Head of caudate nucleus (tissue), 42 donors: Measurements from ENCODE around the gene SLC25A48.
A peak's percentile ranks its signal among the peaks of the same experiment; 100 is the strongest.
"Not testable (repeated sequence)": the region's sequence is repeated elsewhere in the genome, so short reads cannot be mapped to it uniquely, and the experiment has no call there.

Experiments
- DNase-seq, 42 donors: peaks; one replicate each; pipeline versions ENCODE4 v3.0.0 to v3.0.0-alpha.2; 2020 to 2021; ENCODE audit warnings: mixed read lengths in 7 of 42
- intact Hi-C: fragments of 100-400 bp; cut with DNase I; formaldehyde crosslinking; loops from one replicate; pipeline ENCODE4 v1.15.0; 2022

Gene SLC25A48

GRCh38 chr5:135850671-135851070, 16.2 kb downstream of the SLC25A48 start:
- intact Hi-C loops = no loop called here
- DNase-seq = peak in 1 of 42 donors; percentile 23

GRCh38 chr5:135851186-135851914, 16.9 kb downstream of the SLC25A48 start:
- intact Hi-C loops = no loop called here
- DNase-seq = peak in 31 of 42 donors; percentile 17 to 78 (median 47)

- intact Hi-C loops = no loop called here
- DNase-seq = peak in 1 of 42 donors; percentile 18
These were observed 17.7 kb downstream of the SLC25A48 start for GRCh38 chr5:135851915-135852845.

GRCh38 chr5:135857630-135858311, 23.3 kb downstream of the SLC25A48 start:
- DNase-seq = no peak
- intact Hi-C loops = no loop called here

GRCh38 chr5:135859186-135859585, 24.7 kb downstream of the SLC25A48 start:
- intact Hi-C loops = not testable (repeated sequence)

GRCh38 chr5:135859641-135860040, 25.2 kb downstream of the SLC25A48 start:
- peak in 1 of 42 donors; percentile 2 for DNase-seq
- intact Hi-C loops = no loop called here

More at GRCh38 chr5:135859186-135859585, 24.7 kb downstream of the SLC25A48 start:
- DNase-seq = not testable (repeated sequence)

- intact Hi-C loops = no loop called here
- no peak for DNase-seq
These were observed 27.2 kb downstream of the SLC25A48 start for GRCh38 chr5:135861641-135862040.

GRCh38 chr5:135862086-135862485, 27.6 kb downstream of the SLC25A48 start:
- intact Hi-C loops = no loop called here
- DNase-seq = peak in 1 of 42 donors; percentile 28

GRCh38 chr5:135862744-135863143, 28.3 kb downstream of the SLC25A48 start:
- DNase-seq = no peak

GRCh38 chr5:135864503-135865435, 30.3 kb downstream of the SLC25A48 start:
- intact Hi-C loops = no loop called here
- DNase-seq = no peak

More at GRCh38 chr5:135862744-135863143, 28.3 kb downstream of the SLC25A48 start:
- intact Hi-C loops = no loop called here

GRCh38 chr5:135866016-135866415, 31.6 kb downstream of the SLC25A48 start:
- DNase-seq = no peak
- intact Hi-C loops = no loop called here

GRCh38 chr5:135867599-135867998, 33.1 kb downstream of the SLC25A48 start:
- intact Hi-C loops = no loop called here
- no peak for DNase-seq

GRCh38 chr5:135868681-135869080, 34.2 kb downstream of the SLC25A48 start:
- intact Hi-C loops = no loop called here
- DNase-seq = no peak

GRCh38 chr5:135869276-135869675, 34.8 kb downstream of the SLC25A48 start:
- DNase-seq = no peak
- intact Hi-C loops = no loop called here

GRCh38 chr5:135869935-135870334, 35.5 kb downstream of the SLC25A48 start:
- DNase-seq = no peak

GRCh38 chr5:135871268-135871915, 36.9 kb downstream of the SLC25A48 start:
- intact Hi-C loops = no loop called here

More at GRCh38 chr5:135869935-135870334, 35.5 kb downstream of the SLC25A48 start:
- intact Hi-C loops = no loop called here

GRCh38 chr5:135873831-135874230, 39.4 kb downstream of the SLC25A48 start:
- intact Hi-C loops = no loop called here
- no peak for DNase-seq

More at GRCh38 chr5:135871268-135871915, 36.9 kb downstream of the SLC25A48 start:
- DNase-seq = no peak

- no peak for DNase-seq
- intact Hi-C loops = no loop called here
These were observed 40.0 kb downstream of the SLC25A48 start for GRCh38 chr5:135874461-135874860.
